ENCODE data around the gene ATG16L2. TPM values are rescaled to one million over a fixed set of nuclear protein-coding genes. Genes with fewer than 3 reads are reported as not detected.

Gene ATG16L2
- total RNA-seq, 1 donor from 2014 or later, result 44.0 TPM

- peaks cover 15% of the 10 kb centered on the region for H3K4me1 Mint-ChIP-seq
- peak overlapping the region; percentile 63 for H3K4me3 Mint-ChIP-seq
- no peaks in the 10 kb centered on the region for H3K27me3 Mint-ChIP-seq (ENCODE audit: low read depth)
- TF ChIP-seq CTCF (IDR thresholded peaks at IDR 0.05; ENCODE audit: unreplicated experiment), result no peak
- no peak for DNase-seq (ENCODE audit: low spot score in 2 of 2, unreplicated experiment in 2 of 2)
- H3K36me3 Mint-ChIP-seq, result peaks cover 8% of the 10 kb centered on the region
- H3K27ac Mint-ChIP-seq, result no peak overlapping the region
- H3K9me3 Mint-ChIP-seq, result no peaks in the 10 kb centered on the region
Measured at GRCh38 chr11:72820439-72821139, 6.4 kb downstream of the ATG16L2 start.

- Mint-ChIP-seq H3K27ac (peak overlapping the region; percentile 6), H3K4me3 (peak overlapping the region; percentile 63), H3K27me3 (ENCODE audit: low read depth) (no peaks in the 10 kb centered on the region), H3K36me3 (peaks cover 8% of the 10 kb centered on the region), H3K9me3 (no peaks in the 10 kb centered on the region), H3K4me1 (peaks cover 13% of the 10 kb centered on the region)
- DNase-seq (ENCODE audit: low spot score in 2 of 2, unreplicated experiment in 2 of 2), result no peak
- no peak for TF ChIP-seq CTCF (IDR thresholded peaks at IDR 0.05; ENCODE audit: unreplicated experiment)
Measured at GRCh38 chr11:72821221-72821919, 7.2 kb downstream of the ATG16L2 start.

- H3K4me1 Mint-ChIP-seq, result peaks cover 9% of the 10 kb centered on the region
- H3K36me3 Mint-ChIP-seq, result peaks cover 8% of the 10 kb centered on the region
- H3K27me3 Mint-ChIP-seq (ENCODE audit: low read depth), result no peaks in the 10 kb centered on the region
- DNase-seq (ENCODE audit: low spot score in 2 of 2, unreplicated experiment in 2 of 2), result peak; percentile 91 to 95
- peak overlapping the region; percentile 63 for H3K4me3 Mint-ChIP-seq
- no peaks in the 10 kb centered on the region for H3K9me3 Mint-ChIP-seq
- peak overlapping the region; percentile 47 for H3K27ac Mint-ChIP-seq
- peak; percentile 46 for TF ChIP-seq CTCF (IDR thresholded peaks at IDR 0.05; ENCODE audit: unreplicated experiment)
Measured at GRCh38 chr11:72821920-72822799, 7.9 kb downstream of the ATG16L2 start.

GRCh38 chr11:72823105-72823804 is 9.0 kb downstream of the ATG16L2 start:
- no peak for TF ChIP-seq CTCF (IDR thresholded peaks at IDR 0.05; ENCODE audit: unreplicated experiment)
- peak overlapping the region; percentile 24 for H3K4me3 Mint-ChIP-seq
- H3K27ac Mint-ChIP-seq, result peak overlapping the region; percentile 25
- no peaks in the 10 kb centered on the region for H3K27me3 Mint-ChIP-seq (ENCODE audit: low read depth)
- DNase-seq (ENCODE audit: low spot score in 2 of 2, unreplicated experiment in 2 of 2), result no peak
- H3K4me1 Mint-ChIP-seq, result peaks cover 9% of the 10 kb centered on the region
- peaks cover 7% of the 10 kb centered on the region for H3K36me3 Mint-ChIP-seq
- H3K9me3 Mint-ChIP-seq, result no peaks in the 10 kb centered on the region

GRCh38 chr11:72824020-72824419 is 9.8 kb downstream of the ATG16L2 start:
- DNase-seq (ENCODE audit: low spot score in 2 of 2, unreplicated experiment in 2 of 2), result no peak
- Mint-ChIP-seq H3K36me3 (peaks cover 2% of the 10 kb centered on the region), H3K27ac (no peak overlapping the region), H3K27me3 (ENCODE audit: low read depth) (no peaks in the 10 kb centered on the region), H3K9me3 (no peaks in the 10 kb centered on the region), H3K4me1 (peaks cover 9% of the 10 kb centered on the region), H3K4me3 (no peak overlapping the region)
- TF ChIP-seq CTCF (IDR thresholded peaks at IDR 0.05; ENCODE audit: unreplicated experiment), result no peak
